H9 (cell line): Measurements from ENCODE around the gene TTC28. TPM values are rescaled to one million over a fixed set of nuclear protein-coding genes. Genes with fewer than 3 reads are reported as not detected.
A peak's percentile ranks its signal among the peaks of the same experiment; 100 is the strongest.

ENCODE experiments used
- DNase-seq: peaks from one replicate; pipeline ENCODE4 v3.0.0-alpha.2; 2017
- H2AFZ ChIP-seq: one replicate; pipeline ENCODE4 v1.6.1; 2013; ENCODE audit warnings: mild to moderate bottlenecking, low read length, control low read depth, moderate library complexity
- H2AK5ac ChIP-seq: 2 replicates; pipeline ENCODE4 v1.6.1; 2013; ENCODE audit warnings: low read length, control low read depth, mixed read lengths; ENCODE audit not compliant: insufficient read length
- H2BK120ac ChIP-seq: one replicate; pipeline ENCODE4 v1.6.1; 2013; ENCODE audit warnings: low read depth, mild to moderate bottlenecking, low read length, control low read depth, inconsistent platforms; ENCODE audit not compliant: poor library complexity, severe bottlenecking
- H2BK12ac ChIP-seq: 2 replicates; pipeline ENCODE4 v1.6.1; 2013; ENCODE audit warnings: low read length, control low read depth, mixed read lengths, low read depth; ENCODE audit not compliant: insufficient read length
- H2BK15ac ChIP-seq: 2 replicates; pipeline ENCODE4 v1.6.1; 2013; ENCODE audit warnings: low read depth, low read length, control low read depth
- H2BK20ac ChIP-seq: one replicate; pipeline ENCODE4 v1.6.1; 2013; ENCODE audit warnings: low read depth, mild to moderate bottlenecking, low read length, control low read depth, inconsistent platforms; ENCODE audit not compliant: poor library complexity, severe bottlenecking
- H2BK5ac ChIP-seq: 2 replicates; pipeline ENCODE4 v1.6.1; 2013; ENCODE audit warnings: low read length, control low read depth, mixed read lengths; ENCODE audit not compliant: insufficient read length
- H3K14ac ChIP-seq: 2 replicates; pipeline ENCODE4 v1.6.1; 2013; ENCODE audit warnings: low read length, control low read depth; ENCODE audit not compliant: insufficient read depth
- H3K18ac ChIP-seq: 2 replicates; pipeline ENCODE4 v1.6.1; 2013; ENCODE audit warnings: low read depth, mild to moderate bottlenecking, mixed read lengths, low read length, control low read depth; ENCODE audit not compliant: insufficient read length
- H3K23ac ChIP-seq: 2 replicates; pipeline ENCODE4 v1.6.1; 2013; ENCODE audit warnings: low read length, control low read depth, mixed read lengths, low read depth; ENCODE audit not compliant: insufficient read length
- H3K23me2 ChIP-seq: 2 replicates; pipeline ENCODE4 v1.6.1; 2013; ENCODE audit warnings: low read depth, mild to moderate bottlenecking, mixed read lengths, low read length, control low read depth; ENCODE audit not compliant: insufficient read length, poor library complexity, severe bottlenecking
- H3K27ac ChIP-seq: 2 replicates; pipeline ENCODE4 v1.5.1; 2013; ENCODE audit warnings: low read length, control low read depth, mixed read lengths, low read depth; ENCODE audit not compliant: insufficient read length
- H3K27me3 ChIP-seq: 2 replicates; pipeline ENCODE4 v1.6.1; 2013; ENCODE audit warnings: low read length, control low read depth, inconsistent platforms; ENCODE audit not compliant: insufficient read depth
- H3K4ac ChIP-seq: 2 replicates; pipeline ENCODE4 v1.6.1; 2013; ENCODE audit warnings: low read depth, mild to moderate bottlenecking, control low read depth, inconsistent platforms, low read length, moderate library complexity
- H3K4me1 ChIP-seq: 2 replicates; pipeline ENCODE4 v1.6.1; 2013; ENCODE audit warnings: low read length, control low read depth, inconsistent platforms; ENCODE audit not compliant: insufficient read depth
- H3K4me2 ChIP-seq: 2 replicates; pipeline ENCODE4 v1.6.1; 2013; ENCODE audit warnings: low read length, control low read depth, mixed read lengths; ENCODE audit not compliant: insufficient read length, insufficient read depth
- H3K56ac ChIP-seq: 2 replicates; pipeline ENCODE4 v1.6.1; 2013; ENCODE audit warnings: low read depth, mild to moderate bottlenecking, mixed read lengths, low read length, control low read depth; ENCODE audit not compliant: insufficient read length
- H3K79me1 ChIP-seq: 2 replicates; pipeline ENCODE4 v1.6.1; 2013; ENCODE audit warnings: low read depth, mild to moderate bottlenecking, moderate library complexity, low read length, control low read depth, inconsistent platforms; ENCODE audit not compliant: insufficient read depth, poor library complexity, severe bottlenecking
- H3K79me2 ChIP-seq: 2 replicates; pipeline ENCODE4 v1.6.1; 2013; ENCODE audit warnings: low read length, control low read depth, inconsistent platforms; ENCODE audit not compliant: insufficient read depth
- H3K9ac ChIP-seq: 2 replicates; pipeline ENCODE4 v1.6.1; 2013; ENCODE audit warnings: low read length, control low read depth, mixed read lengths; ENCODE audit not compliant: insufficient read length; ENCODE audit errors: extremely low read depth
- H3K9me3 ChIP-seq: one replicate; pipeline ENCODE4 v1.6.1; 2013; ENCODE audit warnings: low read depth, low read length, inconsistent platforms; ENCODE audit not compliant: control insufficient read depth
- H3T11ph ChIP-seq: one replicate; pipeline ENCODE4 v1.6.1; 2013; ENCODE audit warnings: mild to moderate bottlenecking, low read length, control low read depth, inconsistent platforms
- H4K20me1 ChIP-seq: one replicate; pipeline ENCODE4 v1.6.1; 2013; ENCODE audit not compliant: control insufficient read depth, insufficient read length, insufficient read depth
- H4K5ac ChIP-seq: 2 replicates; pipeline ENCODE4 v1.6.1; 2013; ENCODE audit warnings: low read depth, mild to moderate bottlenecking, mixed read lengths, low read length, control low read depth; ENCODE audit not compliant: insufficient read length
- H4K8ac ChIP-seq: replicated peaks from 2 replicates; pipeline ENCODE4 v1.6.1; 2013; ENCODE audit warnings: low read length, control low read depth, mixed read lengths, low read depth; ENCODE audit not compliant: insufficient read length
- H4K91ac ChIP-seq: 2 replicates; pipeline ENCODE4 v1.6.1; 2013; ENCODE audit warnings: low read depth, mild to moderate bottlenecking, moderate library complexity, mixed read lengths, low read length, control low read depth; ENCODE audit not compliant: insufficient read length
- H3K27ac Mint-ChIP-seq, 3 experiments: 2 replicates in 2 of 3; 3 replicates in 1 of 3; pipeline ENCODE4 v1.8.0; 2020 to 2021; ENCODE audit warnings: mixed read lengths in 3 of 3, mild to moderate bottlenecking in 1 of 3, moderate library complexity in 1 of 3
- H3K27me3 Mint-ChIP-seq: 2 replicates; pipeline ENCODE4 v1.8.0; 2021; ENCODE audit warnings: low read depth, mild to moderate bottlenecking, moderate library complexity, mixed read lengths
- H3K36me3 Mint-ChIP-seq, 3 experiments: 2 replicates in 2 of 3; 3 replicates in 1 of 3; pipeline ENCODE4 v1.8.0; 2020 to 2021; ENCODE audit warnings: low read depth in 3 of 3, mixed read lengths in 3 of 3; ENCODE audit not compliant: insufficient read depth in 1 of 3
- H3K4me1 Mint-ChIP-seq, 2 experiments: 2 replicates each; pipeline ENCODE4 v1.8.0; 2020; ENCODE audit warnings: mixed read lengths in 2 of 2
- H3K4me3 Mint-ChIP-seq, 2 experiments: 2 replicates in 1 of 2; 3 replicates in 1 of 2; pipeline ENCODE4 v1.8.0; 2020 to 2021; ENCODE audit warnings: mild to moderate bottlenecking in 2 of 2, mixed read lengths in 2 of 2, moderate library complexity in 1 of 2
- H3K9me3 Mint-ChIP-seq, 2 experiments: 2 replicates in 1 of 2; 3 replicates in 1 of 2; pipeline ENCODE4 v1.8.0; 2020; ENCODE audit warnings: mild to moderate bottlenecking in 2 of 2, mixed read lengths in 2 of 2, moderate library complexity in 1 of 2
- total RNA-seq: library from RNA; stranded (reverse); gene quantifications from 2 replicates; pipeline ENCODE4 v1.2.1, GENCODE V29; 2021
- TF ChIP-seq, protein P1 (sequence below): fragments of 200-600 bp; sonication (generic); conservative IDR thresholded peaks from 3 replicates; pipeline ENCODE4 v1.8.0; 2021; ENCODE audit warnings: antibody characterized with exemption, mild to moderate bottlenecking

The TTC28 gene
- total RNA-seq, 1 experiment from 2014 or later: 13.6 TPM

DNA sequence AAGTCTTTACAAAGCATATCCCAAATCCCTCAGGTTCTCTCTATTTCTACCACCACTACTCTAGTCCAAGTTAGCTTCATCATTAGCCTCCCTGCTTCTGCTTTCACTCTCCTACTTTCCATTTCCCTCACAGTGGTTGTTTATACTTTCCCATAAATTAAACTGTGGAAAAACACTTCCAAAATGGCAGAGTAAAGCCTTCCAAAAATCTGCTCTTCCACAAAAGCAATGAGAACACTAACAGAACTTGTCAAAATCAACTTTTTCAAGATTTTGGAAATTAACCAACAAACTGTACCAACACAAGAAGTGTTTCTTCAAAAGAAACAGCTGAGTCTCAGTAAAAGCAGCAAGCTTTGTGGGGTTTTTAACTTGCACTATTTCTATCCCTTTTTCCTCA, 71.8 kb downstream of the TTC28 start:
- Mint-ChIP-seq H3K4me3 (no peak overlapping the region), H3K9me3 (peaks cover 0 to 3% of the 10 kb centered on the region in 2 experiments; a peak in 1 of 5 replicates), H3K27ac (peak overlapping the region in 1 of 3 experiments; percentile 3; a peak in 1 of 7 replicates), H3K4me1 (peaks cover 17% of the 10 kb centered on the region in 2 experiments), H3K27me3 (no peaks in the 10 kb centered on the region), H3K36me3 (no peaks in the 10 kb centered on the region)
- DNase-seq: no peak
- Histone ChIP-seq H3K4me1 (no peaks in the 10 kb centered on the region; the same call in 1 of the 2 replicates), H3K27ac (no peak overlapping the region), H2BK5ac (no peak overlapping the region), H4K5ac (no peak overlapping the region), H2BK15ac (no peak overlapping the region), H2AFZ (no peak overlapping the region), H3K18ac (no peak overlapping the region), H4K20me1 (no peaks in the 10 kb centered on the region), H3K79me2 (no peaks in the 10 kb centered on the region), H2AK5ac (no peak overlapping the region), H3K79me1 (no peaks in the 10 kb centered on the region), H2BK12ac (no peak overlapping the region), H3K56ac (no peak overlapping the region), H4K91ac (no peak overlapping the region), H3K9ac (no peak overlapping the region), H3T11ph (no peak overlapping the region), H4K8ac (no peak overlapping the region), H3K14ac (no peak overlapping the region), H3K4me2 (no peak overlapping the region), H2BK20ac (no peak overlapping the region), H3K9me3 (no peaks in the 10 kb centered on the region), H3K23me2 (no peaks in the 10 kb centered on the region), H3K23ac (no peak overlapping the region), H2BK120ac (no peak overlapping the region), H3K27me3 (no peaks in the 10 kb centered on the region), H3K4ac (no peak overlapping the region)
- TF ChIP-seq, protein P1, sequence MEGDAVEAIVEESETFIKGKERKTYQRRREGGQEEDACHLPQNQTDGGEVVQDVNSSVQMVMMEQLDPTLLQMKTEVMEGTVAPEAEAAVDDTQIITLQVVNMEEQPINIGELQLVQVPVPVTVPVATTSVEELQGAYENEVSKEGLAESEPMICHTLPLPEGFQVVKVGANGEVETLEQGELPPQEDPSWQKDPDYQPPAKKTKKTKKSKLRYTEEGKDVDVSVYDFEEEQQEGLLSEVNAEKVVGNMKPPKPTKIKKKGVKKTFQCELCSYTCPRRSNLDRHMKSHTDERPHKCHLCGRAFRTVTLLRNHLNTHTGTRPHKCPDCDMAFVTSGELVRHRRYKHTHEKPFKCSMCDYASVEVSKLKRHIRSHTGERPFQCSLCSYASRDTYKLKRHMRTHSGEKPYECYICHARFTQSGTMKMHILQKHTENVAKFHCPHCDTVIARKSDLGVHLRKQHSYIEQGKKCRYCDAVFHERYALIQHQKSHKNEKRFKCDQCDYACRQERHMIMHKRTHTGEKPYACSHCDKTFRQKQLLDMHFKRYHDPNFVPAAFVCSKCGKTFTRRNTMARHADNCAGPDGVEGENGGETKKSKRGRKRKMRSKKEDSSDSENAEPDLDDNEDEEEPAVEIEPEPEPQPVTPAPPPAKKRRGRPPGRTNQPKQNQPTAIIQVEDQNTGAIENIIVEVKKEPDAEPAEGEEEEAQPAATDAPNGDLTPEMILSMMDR: no peak
